NCI-H146 (cell line): ENCODE measurements around the gene REC8.

Experiments
- DNase-seq: peaks from one replicate; lab custom pipeline; 2025; lab: John Stamatoyannopoulos, UW

The REC8 gene

DNA sequence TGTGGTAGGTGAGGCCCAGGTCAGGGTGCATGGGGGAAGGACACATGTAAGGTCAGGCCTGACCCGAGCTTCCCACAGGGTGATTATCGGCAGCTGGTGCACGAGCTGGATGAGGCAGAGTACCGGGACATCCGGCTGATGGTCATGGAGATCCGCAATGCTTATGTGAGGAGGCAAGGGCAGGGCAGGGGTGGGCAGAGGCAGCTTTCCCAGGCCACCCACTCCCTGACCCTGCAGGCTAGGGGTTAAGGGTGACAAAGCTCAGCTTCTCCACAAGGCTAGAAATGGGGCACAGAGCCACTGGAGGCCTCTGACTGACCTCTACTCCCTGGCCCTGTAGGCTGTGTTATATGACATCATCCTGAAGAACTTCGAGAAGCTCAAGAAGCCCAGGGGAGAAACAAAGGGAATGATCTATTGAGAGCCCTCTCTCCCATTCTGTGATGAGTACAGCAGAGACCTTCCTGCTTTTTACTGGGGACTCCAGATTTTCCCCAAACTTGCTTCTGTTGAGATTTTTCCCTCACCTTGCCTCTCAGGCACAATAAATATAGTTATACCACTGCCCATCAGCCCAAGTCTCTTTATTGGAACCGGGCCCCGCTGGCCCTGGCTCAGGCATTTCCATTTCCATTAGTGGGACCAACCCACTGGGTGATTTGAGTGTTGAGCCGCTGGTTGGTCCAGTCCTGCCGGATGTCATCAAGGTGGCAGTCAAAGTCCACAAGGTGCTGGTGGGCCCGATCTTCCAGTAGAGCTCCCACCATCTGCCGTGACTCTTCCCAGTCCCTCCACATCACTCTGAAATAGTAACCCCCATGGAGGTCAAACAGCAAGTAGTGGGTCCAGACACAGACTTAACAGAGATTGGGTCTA lies 33.2 kb upstream of the REC8 start:
- no peak for DNase-seq

DNA sequence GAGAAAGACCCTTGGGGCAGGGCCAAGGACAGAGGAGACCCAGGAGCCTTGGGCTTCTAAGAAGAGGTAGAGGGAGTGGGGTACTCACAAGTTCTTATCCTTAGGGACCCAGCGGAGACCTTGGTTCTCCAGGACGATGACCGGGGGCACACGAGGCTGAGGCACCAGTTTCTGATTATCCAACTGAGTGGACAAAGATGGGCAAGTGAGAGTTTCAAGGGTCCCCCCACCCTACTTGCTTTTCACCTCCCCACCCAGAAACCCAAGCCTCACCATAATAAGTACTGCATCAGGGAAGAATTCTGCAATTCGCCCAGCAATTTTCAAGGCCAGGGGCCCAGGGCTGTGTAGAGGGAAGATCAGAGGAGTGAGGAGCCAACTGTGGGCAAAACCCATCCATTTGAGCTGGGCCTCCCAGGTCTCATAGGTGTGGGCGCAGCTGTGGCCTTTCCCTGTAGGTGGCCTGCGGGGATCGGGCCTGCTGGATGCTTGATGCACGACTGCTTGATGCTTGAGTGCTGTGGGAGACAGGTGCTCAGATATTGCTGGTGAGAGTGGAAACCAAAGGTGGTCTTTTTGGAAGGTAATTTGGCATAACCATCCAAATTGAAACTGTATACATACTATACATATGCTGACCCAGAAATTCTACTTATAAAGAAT lies 32.5 kb upstream of the REC8 start:
- DNase-seq = no peak

- DNase-seq = peak; percentile 100
Measured at GRCh38 chr14:24141097-24141880, 30.6 kb upstream of the REC8 start, which contains the start of gene EMC9. TSS of gene EMC9 (minus strand) at chr14:24141591. CDS start at chr14:24141304, 287 bp downstream.

DNA sequence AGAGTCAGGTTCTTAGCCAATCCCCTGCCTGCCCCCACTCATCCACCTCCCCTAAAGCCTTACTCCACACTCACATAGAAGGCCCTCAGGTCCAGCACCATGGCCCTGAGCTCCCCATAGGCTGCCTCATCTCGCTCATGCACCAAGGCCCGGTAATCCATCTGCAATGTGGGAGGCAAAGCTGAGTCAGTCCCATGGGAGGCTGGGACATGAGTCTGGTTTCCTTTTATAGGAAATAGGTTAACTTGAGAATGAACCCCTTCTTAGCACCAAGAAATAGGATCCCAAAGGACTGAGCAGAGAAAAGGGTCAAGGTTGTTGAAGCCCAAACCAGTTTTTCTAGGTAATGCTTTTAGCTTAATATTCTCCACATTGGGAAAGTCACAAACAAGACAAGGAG lies 28.4 kb upstream of the REC8 start:
- no peak for DNase-seq

DNA sequence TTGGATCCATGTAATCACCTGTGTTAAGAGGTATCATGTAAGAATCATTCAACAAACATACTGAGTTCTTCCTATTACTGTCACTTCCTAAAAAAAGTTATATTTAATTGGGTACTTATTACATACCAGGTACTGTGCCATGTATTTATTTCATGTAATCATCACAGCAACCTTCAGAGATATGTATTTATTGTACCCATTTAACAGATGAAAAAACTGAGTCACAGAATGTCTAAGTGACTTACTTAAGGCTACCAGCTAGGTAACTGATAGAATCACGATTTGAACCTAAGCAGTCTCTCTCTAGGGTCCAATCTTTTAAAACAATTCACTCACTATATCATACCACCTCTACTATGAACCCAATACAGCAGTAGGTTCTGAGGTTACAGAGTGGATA lies 27.4 kb upstream of the REC8 start:
- no peak for DNase-seq

DNA sequence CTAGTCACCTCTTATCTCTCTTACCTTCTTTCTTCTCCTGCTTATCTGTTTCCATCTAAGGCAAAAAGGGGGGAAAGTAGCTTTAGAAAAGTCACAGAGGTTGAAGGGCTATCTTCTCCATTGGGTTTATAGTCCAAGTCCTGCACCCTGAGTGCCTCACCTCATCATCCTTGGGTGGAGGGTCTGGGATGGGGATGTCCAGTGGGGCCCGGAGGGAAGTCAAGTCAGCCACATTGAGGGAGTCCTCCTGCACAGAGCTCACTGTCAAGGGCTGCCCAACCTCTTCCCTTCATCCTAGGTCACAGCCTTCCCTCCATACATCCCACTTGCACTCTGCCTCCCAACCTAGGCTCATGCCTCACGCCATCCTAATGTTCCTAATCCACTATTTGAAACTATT lies 26.7 kb upstream of the REC8 start:
- no peak for DNase-seq

GRCh38 chr14:24145690-24146452 lies 26.0 kb upstream of the REC8 start:
- DNase-seq = peak; percentile 46

DNA sequence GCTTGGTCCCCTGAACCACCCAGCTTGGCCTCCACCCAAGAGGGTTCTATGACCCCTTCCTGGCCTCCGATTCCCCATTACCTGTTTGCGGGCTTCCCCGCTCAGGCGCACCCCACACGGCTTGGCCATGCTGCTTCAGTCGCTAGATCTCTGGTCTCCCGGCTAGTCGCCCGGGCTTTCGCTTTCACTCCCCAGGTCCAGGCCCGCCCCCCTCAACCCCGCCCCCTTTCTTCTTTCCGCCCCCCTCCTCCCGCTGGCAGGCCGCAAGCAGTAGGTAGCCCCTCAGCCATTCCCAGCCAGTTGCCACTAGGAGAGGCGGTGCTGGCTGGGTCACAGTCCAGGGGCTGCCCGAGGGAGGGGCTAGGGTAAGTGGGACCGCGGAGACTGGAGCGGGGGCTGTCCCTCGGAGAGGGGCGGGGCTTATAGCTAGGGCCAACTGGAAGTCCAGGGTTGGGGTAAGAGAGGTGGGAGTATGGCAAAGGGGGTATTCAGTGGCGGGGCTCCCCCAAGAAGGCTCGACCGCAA lies 25.4 kb upstream of the REC8 start, which contains the start of gene PSME2:
Gene PSME2, minus strand, starts transcription at position 158 of the 525 bp plus-strand sequence. Its CDS starts 29 bp downstream, at position 129.
- peak; percentile 99 for DNase-seq

- DNase-seq = peak; percentile 99
Measured at GRCh38 chr14:24146978-24147760, 24.7 kb upstream of the REC8 start, which contains the start of gene RNF31. TSS of gene RNF31 (plus strand) at chr14:24147498. CDS start at chr14:24147699, 201 bp downstream.

DNA sequence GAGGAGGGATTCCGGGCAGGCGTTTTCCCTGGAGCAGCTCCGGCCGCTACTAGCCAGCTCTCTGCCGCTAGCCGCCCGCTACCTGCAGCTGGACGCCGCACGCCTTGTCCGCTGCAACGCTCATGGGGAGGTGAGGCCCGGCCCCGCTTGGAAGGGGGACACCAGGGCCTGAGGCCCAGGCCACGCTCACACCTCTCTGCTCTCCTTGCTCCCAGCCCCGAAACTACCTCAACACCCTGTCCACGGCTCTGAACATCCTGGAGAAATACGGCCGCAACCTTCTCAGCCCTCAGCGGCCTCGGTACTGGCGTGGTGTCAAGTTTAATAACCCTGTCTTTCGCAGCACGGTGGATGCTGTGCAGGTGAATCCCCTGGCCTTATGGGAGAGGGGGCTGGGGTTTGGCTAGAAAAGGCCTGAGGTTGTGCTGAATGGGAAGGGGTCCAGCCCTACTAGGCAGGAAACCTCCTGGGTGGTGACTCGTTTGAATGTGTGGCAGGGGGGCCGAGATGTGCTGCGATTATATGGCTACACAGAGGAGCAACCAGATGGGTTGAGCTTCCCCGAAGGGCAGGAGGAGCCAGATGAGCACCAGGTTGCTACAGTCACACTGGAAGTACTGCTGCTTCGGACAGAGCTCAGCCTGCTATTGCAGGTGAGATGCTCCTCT lies 24.0 kb upstream of the REC8 start:
- DNase-seq = peak; percentile 41

DNA sequence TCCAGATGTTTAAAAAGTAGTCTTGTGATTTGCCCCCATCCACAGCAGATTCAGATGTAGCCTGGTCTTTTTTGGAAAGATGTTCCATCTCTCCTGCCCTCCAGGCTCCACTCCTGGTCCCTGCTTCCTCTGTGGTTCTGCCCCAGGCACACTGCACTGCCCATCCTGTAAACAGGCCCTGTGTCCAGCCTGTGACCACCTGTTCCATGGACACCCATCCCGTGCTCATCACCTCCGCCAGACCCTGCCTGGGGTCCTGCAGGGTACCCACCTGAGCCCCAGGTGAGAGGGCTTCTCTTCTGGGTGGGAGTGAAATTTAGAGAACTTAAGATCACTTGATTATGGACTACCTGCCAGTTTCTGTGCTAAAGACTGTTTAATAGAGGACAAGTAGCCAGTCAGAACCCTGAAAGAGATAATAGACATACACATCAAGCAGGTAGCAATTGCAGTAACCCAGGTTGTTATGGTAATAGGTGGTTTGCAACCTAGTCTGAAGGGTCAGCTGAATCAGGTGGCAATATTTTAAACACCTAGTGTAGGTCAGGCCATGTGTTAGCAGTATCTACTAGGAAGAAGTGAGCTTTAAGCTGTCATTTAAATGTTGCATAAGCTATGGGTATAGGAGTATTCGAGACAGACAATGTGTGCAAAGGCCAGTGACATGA lies 22.4 kb upstream of the REC8 start:
- DNase-seq = no peak

DNA sequence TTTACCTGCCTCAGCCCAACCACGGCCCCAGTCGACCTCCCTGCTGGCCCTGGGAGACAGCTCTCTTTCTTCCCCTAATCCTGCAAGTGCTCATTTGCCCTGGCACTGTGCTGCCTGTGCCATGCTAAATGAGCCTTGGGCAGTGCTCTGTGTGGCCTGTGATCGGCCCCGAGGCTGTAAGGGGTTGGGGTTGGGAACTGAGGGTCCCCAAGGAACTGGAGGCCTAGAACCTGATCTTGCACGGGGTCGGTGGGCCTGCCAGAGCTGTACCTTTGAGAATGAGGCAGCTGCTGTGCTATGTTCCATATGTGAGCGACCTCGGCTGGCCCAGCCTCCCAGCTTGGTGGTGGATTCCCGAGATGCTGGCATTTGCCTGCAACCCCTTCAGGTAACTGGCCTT lies 21.8 kb upstream of the REC8 start:
- no peak for DNase-seq

DNA sequence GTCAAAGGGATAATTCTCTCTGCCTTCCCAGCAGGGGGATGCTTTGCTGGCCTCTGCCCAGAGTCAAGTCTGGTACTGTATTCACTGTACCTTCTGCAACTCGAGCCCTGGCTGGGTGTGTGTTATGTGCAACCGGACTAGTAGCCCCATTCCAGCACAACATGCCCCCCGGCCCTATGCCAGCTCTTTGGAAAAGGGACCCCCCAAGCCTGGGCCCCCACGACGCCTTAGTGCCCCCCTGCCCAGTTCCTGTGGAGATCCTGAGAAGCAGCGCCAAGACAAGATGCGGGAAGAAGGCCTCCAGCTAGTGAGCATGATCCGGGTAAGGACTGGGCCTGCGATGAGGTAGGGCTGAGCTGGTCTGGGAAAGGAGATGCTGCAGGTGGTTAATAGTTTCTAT lies 21.3 kb upstream of the REC8 start:
- DNase-seq = no peak

GRCh38 chr14:24150993-24151392 lies 20.9 kb upstream of the REC8 start:
- DNase-seq = no peak

GRCh38 chr14:24151404-24152080 lies 20.3 kb upstream of the REC8 start:
- no peak for DNase-seq

DNA sequence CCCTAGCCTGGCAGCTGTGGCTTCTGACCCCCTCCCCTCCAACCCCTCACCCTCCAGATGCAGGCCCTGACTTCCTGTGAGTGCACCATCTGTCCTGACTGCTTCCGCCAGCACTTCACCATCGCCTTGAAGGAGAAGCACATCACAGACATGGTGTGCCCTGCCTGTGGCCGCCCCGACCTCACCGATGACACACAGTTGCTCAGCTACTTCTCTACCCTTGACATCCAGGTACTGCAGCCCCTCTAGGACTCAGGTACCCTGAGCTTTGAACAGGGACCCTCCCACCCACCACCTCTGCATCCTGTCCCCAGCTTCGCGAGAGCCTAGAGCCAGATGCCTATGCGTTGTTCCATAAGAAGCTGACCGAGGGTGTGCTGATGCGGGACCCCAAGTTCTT lies 16.8 kb upstream of the REC8 start:
- DNase-seq = no peak

DNA sequence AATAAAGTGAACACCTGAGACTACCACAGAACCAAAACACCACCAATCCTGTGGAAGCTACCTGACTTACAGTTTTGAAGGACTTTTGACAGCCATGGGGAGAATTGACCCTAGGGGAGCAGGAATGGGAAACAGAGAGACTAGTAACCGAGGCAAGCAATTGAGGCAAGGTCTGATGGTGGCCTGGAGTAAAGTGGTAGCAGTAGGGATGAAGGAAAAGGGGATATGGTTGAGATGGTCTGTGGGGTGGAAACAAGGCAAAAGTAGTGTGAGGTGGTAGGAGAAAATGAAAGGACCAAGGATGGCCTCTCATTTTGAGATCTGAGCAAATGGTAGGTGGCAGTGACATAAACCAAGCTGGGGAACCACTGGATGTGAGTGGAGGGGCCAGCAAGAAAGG lies 15.0 kb upstream of the REC8 start:
- no peak for DNase-seq

DNA sequence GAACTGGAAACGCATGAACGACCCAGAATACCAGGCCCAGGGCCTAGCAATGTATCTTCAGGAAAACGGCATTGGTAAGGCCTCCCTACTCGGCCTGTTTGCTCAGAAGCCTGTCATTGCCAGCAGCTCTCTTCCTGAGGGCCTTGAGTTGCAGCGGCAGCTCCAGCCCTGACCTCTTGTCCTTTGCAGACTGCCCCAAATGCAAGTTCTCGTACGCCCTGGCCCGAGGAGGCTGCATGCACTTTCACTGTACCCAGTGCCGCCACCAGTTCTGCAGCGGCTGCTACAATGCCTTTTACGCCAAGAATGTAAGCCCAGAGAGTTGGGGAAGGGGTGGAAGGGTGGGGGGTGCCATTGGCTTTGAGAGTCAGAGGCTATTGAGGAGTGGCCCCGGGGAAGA lies 14.5 kb upstream of the REC8 start:
- DNase-seq = no peak
